Measurements from ENCODE around the gene JAK1.

JAK1 gene

DNA sequence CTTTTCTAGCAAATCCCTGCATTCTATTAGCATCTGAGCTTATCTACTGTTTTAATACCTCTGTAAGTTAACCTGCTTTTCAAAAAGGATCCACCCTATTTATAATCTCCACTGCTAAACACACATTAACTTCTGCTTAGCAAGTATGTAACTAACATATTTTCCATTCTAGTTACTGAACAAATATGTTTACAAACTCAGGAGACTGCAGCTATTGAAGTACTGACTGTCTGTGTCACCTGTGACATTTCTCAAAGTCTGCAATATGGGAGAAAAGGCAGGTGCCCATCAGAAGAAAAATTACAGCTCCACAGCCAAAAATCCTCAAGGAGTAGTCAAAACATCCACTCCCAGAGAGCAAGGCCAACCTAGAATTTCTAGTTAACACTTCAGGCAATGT lies 88.3 kb downstream of the JAK1 start:
- TF ChIP-seq, protein P1, sequence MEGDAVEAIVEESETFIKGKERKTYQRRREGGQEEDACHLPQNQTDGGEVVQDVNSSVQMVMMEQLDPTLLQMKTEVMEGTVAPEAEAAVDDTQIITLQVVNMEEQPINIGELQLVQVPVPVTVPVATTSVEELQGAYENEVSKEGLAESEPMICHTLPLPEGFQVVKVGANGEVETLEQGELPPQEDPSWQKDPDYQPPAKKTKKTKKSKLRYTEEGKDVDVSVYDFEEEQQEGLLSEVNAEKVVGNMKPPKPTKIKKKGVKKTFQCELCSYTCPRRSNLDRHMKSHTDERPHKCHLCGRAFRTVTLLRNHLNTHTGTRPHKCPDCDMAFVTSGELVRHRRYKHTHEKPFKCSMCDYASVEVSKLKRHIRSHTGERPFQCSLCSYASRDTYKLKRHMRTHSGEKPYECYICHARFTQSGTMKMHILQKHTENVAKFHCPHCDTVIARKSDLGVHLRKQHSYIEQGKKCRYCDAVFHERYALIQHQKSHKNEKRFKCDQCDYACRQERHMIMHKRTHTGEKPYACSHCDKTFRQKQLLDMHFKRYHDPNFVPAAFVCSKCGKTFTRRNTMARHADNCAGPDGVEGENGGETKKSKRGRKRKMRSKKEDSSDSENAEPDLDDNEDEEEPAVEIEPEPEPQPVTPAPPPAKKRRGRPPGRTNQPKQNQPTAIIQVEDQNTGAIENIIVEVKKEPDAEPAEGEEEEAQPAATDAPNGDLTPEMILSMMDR (IDR thresholded peaks at IDR 0.05; ENCODE audit: extremely low read depth, missing control alignments), result no peak
- no peak for DNase-seq (ENCODE audit: low spot score)

DNA sequence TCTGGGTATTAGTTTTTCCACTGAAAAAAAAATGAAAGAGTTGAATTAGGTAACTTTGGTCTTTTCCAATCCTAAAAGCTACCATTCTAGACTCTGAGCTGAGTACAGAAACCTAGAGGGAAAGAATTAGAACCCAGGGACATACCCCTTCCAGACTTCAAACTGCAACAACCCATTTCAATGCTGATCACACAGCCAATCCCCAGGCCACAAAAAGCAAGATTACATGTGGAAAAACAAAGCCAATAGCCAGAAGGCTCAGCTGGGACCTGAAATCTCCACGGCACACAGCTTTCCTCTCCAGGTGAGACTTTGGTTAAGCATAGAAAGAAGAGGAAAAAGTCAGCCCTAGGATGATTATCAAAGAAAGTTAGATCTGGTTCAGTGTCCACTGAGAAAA lies 88.8 kb downstream of the JAK1 start:
- TF ChIP-seq, protein P1 (IDR thresholded peaks at IDR 0.05; ENCODE audit: extremely low read depth, missing control alignments), result no peak

DNA sequence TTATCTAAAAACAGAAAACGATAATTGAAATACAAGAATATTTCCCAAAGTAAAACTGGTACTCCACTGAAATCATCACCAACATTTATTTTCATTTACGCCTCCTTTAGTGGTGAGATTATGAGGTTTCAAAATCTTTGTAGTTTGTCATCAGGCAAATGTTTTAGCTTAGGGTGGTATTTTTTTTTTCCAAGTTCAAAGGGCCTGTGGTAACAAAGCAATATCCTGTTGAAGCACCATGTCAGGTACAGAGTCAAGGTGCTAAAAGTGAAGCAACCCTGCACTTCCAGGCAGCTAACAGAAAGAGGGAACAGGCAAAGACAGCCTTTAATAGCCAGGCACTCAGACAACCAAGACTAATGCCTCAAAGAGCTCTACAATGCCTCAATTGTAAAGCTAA lies 89.2 kb downstream of the JAK1 start:
- no peak for DNase-seq (ENCODE audit: low spot score)
- TF ChIP-seq, protein P1 (IDR thresholded peaks at IDR 0.05; ENCODE audit: extremely low read depth, missing control alignments), result no peak

More for the DNA sequence above, 88.8 kb downstream of the JAK1 start:
- DNase-seq (ENCODE audit: low spot score), result no peak

DNA sequence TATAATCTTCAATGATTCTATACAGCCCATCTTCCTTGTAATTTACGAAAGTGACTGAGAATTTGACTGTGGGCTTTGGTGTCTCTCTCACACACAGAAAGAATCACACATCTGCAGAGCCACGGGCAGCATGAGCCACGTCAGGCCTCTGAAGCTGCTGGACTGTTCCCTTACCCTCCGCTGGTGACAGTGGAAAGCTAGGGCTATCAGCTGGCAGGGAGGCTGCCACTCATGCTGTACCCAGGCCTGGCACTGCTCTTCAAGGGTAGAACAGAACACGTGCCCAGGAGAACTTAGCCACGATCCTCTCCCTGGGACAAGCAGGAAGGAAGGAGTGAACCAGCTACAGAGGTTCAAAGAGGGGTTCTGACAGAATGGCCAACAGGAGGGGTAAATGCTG lies 90.7 kb downstream of the JAK1 start:
- DNase-seq (ENCODE audit: low spot score), result no peak
- TF ChIP-seq, protein P1 (IDR thresholded peaks at IDR 0.05; ENCODE audit: extremely low read depth, missing control alignments), result no peak

DNA sequence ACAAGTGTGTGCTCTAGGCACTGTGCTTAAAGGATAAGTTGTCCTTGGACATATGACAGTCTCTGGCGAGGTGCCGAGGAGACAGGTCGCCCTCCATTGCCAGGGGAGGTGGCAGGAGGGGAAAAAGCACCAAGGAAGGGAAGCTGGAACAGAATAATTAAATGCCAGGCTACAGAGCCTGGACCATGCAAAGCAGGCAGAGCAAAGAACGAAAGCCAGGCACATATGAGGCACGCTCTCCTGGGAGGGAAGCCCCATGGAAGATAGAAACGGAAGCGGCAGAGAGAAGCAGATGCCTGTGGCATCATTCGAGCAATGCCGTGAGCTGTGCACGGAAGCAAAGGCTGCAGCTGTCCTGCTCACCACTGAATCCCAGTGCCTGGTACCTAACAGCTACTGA lies 91.2 kb downstream of the JAK1 start:
- DNase-seq (ENCODE audit: low spot score), result no peak
- TF ChIP-seq, protein P1 (IDR thresholded peaks at IDR 0.05; ENCODE audit: extremely low read depth, missing control alignments), result no peak

DNA sequence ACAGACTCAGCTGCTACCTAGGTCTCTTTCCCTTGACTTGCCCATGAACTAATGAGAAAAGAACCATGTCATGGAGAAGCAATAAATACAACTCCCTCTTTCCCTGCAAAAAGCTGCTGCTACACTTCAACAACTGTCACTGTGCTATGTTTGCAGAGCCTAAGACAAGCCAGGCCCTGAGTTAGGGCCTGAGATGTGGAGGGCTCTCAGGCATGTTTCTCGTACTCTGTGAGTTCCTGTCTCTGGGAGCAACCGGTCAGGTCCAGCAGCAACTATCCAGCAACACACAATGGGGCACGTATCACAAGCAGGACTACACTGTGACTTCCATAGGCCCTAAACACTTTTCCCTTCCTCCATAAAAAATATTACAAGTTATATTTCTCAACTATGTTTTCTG lies 91.7 kb downstream of the JAK1 start:
- DNase-seq (ENCODE audit: low spot score), result no peak

DNA sequence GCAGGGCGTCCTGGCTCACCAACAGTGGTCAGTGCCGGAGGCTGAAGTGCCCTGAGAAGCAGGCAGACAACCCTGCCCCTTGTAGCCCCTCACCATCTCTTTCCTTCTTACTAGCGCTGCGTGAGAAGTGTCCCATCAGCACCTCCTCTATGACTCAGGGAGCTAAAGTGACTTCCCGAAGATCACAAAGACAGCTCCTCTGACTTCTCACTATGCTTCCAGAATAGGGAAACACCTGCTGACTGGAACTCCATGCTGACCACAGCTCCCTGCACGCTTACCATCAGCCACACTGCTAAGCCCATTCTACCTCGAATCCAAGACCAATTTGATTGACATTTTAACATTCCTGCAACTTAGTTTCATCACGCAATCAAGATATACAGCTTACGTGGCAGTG lies 92.8 kb downstream of the JAK1 start:
- TF ChIP-seq, protein P1 (IDR thresholded peaks at IDR 0.05; ENCODE audit: extremely low read depth, missing control alignments), result no peak
- no peak for DNase-seq (ENCODE audit: low spot score)

More for the DNA sequence above, 91.7 kb downstream of the JAK1 start:
- TF ChIP-seq, protein P1 (IDR thresholded peaks at IDR 0.05; ENCODE audit: extremely low read depth, missing control alignments), result no peak
